ENCODE measurements around the gene C11orf71.

DNA sequence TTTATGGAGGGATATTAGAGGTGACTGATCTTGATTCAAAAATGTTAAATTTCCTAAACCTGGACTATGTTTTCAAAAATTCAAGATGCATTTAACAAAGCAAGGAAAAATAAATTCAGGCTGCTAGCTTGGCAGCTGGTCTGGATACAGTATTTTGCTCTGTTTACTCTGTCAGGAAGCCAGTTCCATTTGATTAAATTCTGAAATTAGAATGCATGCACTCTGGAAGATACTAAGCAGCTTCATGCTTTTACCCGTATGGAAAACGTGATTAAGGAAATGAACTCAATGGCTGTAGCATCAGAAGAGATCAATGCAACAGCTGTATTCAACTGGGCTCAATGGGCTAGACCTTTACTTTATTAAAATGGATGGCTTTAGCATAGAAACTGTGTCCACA, 14.2 kb downstream of the C11orf71 start:
- TF ChIP-seq CTCF (IDR thresholded peaks at IDR 0.05) = no peak
- no peak for TF ChIP-seq POLR2A (IDR thresholded peaks at IDR 0.05)
